Epithelial cell of esophagus (primary cell): ENCODE measurements around the gene COL1A1.

Experiments
- DNase-seq: peaks from one replicate; pipeline ENCODE4 v3.0.0; 2010; ENCODE audit warnings: low read depth
- H3K4me3 ChIP-seq: 2 replicates; pipeline ENCODE4 v1.5.1; 2011; ENCODE audit warnings: mild to moderate bottlenecking, low read length, control low read depth
- CTCF ChIP-seq: IDR thresholded peaks from 2 replicates; pipeline ENCODE4 v1.5.1; 2011; ENCODE audit warnings: low read depth, mild to moderate bottlenecking, low read length, control low read depth, inconsistent platforms; ENCODE audit not compliant: insufficient read depth; ENCODE audit errors: missing control alignments

The COL1A1 gene

DNA sequence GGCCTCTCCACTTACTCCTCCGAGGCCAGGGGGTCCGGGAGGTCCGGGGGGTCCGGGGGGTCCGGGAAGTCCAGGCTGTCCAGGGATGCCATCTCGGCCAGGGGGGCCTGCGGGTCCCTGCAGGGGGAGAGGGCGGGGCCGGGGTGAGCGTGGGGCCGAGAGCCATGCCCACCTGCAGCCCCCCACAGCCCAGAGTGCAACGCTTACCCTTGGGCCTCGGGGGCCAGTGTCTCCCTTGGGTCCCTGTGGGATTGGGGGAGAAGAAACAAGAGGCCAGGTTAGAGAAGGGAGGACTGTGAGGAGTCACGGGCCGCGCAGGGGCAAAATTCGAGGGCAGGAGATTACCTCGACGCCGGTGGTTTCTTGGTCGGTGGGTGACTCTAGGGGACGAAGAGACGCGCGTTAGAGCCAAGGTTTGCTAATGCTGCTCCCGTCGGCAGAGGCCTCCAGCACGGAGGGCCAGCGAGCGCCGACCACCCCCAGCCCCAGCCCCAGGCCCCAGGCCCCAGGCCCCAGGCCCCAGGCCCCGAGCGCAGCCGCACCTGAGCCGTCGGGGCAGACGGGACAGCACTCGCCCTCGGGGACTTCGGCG lies 2.1 kb downstream of the COL1A1 start:
- no peak for DNase-seq
- no peak for TF ChIP-seq CTCF
- H3K4me3 ChIP-seq, result peak overlapping the region; percentile 51

DNA sequence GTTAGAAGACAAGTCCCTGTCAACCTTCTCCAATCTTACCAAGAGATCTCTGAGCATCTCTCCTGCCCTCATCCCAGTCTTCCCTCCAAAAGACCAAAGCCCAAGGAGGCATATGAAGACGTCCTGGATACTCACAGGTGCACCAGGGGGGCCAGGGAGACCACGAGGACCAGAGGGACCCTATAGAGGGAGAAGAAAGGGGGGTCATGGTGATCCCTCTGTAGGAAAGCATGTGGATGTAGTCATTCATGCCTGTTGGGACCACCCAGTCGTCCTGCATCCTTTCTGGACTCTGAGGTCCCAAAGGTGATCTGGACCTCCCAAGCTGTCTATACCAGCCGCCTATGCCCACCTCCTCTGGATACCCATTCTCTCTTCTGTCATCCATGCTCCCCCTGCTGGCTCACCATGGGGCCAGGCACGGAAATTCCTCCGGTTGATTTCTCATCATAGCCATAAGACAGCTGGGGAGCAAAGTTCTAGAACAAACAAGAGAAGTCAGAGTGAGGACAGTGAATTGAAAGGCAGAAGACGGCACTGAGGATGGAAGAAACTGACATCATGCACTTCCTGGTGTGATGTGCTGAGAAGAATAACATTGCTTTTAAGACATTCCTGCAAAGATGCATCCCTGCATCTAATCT lies 3.3 kb downstream of the COL1A1 start:
- no peak overlapping the region for H3K4me3 ChIP-seq
- peak; percentile 93 for TF ChIP-seq CTCF
- DNase-seq, result peak; percentile 77

- H3K4me3 ChIP-seq, result no peak overlapping the region
- TF ChIP-seq CTCF, result no peak
- no peak for DNase-seq
These were observed 4.6 kb downstream of the COL1A1 start for GRCh38 chr17:50196826-50197225.

GRCh38 chr17:50196036-50196435 lies 5.4 kb downstream of the COL1A1 start:
- H3K4me3 ChIP-seq, result no peak overlapping the region
- TF ChIP-seq CTCF, result no peak
- no peak for DNase-seq

- no peak for TF ChIP-seq CTCF
- DNase-seq, result no peak
- H3K4me3 ChIP-seq, result no peak overlapping the region
These were observed 6.2 kb downstream of the COL1A1 start for GRCh38 chr17:50194934-50195865.

DNA sequence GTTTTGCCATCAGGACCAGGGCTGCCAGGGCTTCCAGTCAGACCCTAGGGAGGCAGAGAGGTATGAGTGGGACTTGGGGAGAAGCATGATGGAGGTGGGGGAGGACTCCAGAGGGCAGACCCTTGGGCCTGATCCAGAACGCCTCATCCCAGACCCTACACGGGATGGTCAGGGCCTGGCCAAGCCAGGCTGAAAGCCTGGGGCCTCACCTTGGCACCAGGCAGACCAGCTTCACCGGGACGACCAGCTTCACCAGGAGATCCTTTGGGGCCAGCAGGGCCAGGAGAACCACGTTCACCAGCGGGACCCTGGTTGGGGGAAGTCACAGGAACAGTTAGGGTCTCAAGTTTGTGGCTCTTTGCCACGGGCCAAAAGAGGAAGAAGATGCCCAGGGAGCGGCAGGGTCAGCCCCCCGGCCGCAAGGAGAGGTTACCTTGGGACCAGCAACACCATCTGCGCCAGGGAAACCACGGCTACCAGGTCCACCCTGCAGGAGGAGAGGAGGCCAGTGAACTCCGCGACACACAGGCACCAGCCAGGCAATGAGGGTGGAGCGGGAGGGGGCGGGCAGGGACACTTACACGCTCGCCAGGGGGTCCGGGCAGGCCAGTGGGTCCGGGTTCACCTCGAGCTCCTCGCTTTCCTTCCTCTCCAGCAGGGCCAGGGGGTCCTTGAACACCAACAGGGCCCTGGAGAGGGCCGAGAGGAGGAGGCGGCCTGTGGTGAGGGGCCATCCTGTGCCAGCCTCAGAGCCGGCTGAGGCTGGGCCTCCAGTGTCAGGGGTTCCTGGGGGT lies 7.1 kb downstream of the COL1A1 start:
- DNase-seq, result no peak
- no peak for TF ChIP-seq CTCF
- H3K4me3 ChIP-seq, result no peak overlapping the region
